ENCODE data around the gene SIRT2. TPM values are rescaled to one million over a fixed set of nuclear protein-coding genes. Genes with fewer than 3 reads are reported as not detected.

SIRT2 gene
- total RNA-seq, 1 experiment from 2014 or later: 162 TPM

GRCh38 chr19:38836983-38837626, 62.3 kb downstream of the SIRT2 start:
- in situ Hi-C loops (cut with HindIII; ENCODE audit: low pct_unique_long_range_greater_than_20kb, low sequenced_read_pairs): loop anchor here (5.0 kb wide), 1 partner anchor 70 kb away; no protein-coding TSS in a partner anchor
- POLR2A ChIA-PET: interaction anchor here (0.6 to 0.8 kb wide), 6 partner anchors 11 to 535 kb away, joined by 3 to 4 read pairs (median 4); no protein-coding TSS in a partner anchor
- no peak for ATAC-seq
- CTCF ChIA-PET: interaction anchor here (0.6 to 1.2 kb wide), 3 partner anchors 103 to 435 kb away, joined by 3 to 7 read pairs (median 5); no protein-coding TSS in a partner anchor
- no peaks in the 10 kb centered on the region for H3K9me3 ChIP-seq (ENCODE audit: control insufficient read depth, insufficient read depth, low read depth, low read length)
- BruUV-seq (replicated peaks): no TSS peak
- intact Hi-C loops (cut with micrococcal nuclease; ENCODE audit: unreplicated experiment): loop anchor here (5.0 to 10.0 kb wide), 2 partner anchors 185 to 322 kb away; no protein-coding TSS in a partner anchor
- peaks cover 58% of the 10 kb centered on the region for H3K36me3 ChIP-seq (ENCODE audit: control insufficient read depth, insufficient read depth, low read length)
- H3K27me3 ChIP-seq (ENCODE audit: control insufficient read depth, insufficient read depth, low read length): no peaks in the 10 kb centered on the region
- H3K4me1 ChIP-seq (ENCODE audit: control insufficient read depth, insufficient read depth, low read length): peaks cover 96% of the 10 kb centered on the region
- H3K27ac ChIP-seq (ENCODE audit: low read length): peak overlapping the region; percentile 86
- no peak for TF ChIP-seq REST (IDR thresholded peaks at IDR 0.05; ENCODE audit: insufficient read depth in 1 of 2, low read depth in 2 of 2, low read length in 1 of 2)
- TF ChIP-seq SIN3A (IDR thresholded peaks at IDR 0.05; ENCODE audit: borderline replicate concordance, insufficient read depth, low read depth, low read length): no peak
- TF ChIP-seq TCF7L2 (IDR thresholded peaks at IDR 0.05; ENCODE audit: low read depth, low read length): no peak
- no peak for TF ChIP-seq CTCF (IDR thresholded peaks at IDR 0.05)
- TF ChIP-seq POLR2AphosphoS5 (IDR thresholded peaks at IDR 0.05; ENCODE audit: low read depth, low read length): no peak
- DNase-seq (ENCODE audit: low read depth, low spot score): no peak
- H3K4me3 ChIP-seq (ENCODE audit: low read depth in 2 of 2, low read length in 2 of 2): no peak overlapping the region

GRCh38 chr19:38836159-38836982, 63.0 kb downstream of the SIRT2 start:
- no TSS peak for BruUV-seq (replicated peaks)
- in situ Hi-C loops (cut with HindIII; ENCODE audit: low pct_unique_long_range_greater_than_20kb, low sequenced_read_pairs): loop anchor here (5.0 kb wide), 1 partner anchor 69 kb away; no protein-coding TSS in a partner anchor

More at GRCh38 chr19:38836159-38836982, 63.0 kb downstream of the SIRT2 start:
- DNase-seq (ENCODE audit: low read depth, low spot score): no peak
- ChIA-PET POLR2A (interaction anchor here (0.5 to 0.6 kb wide), 2 partner anchors 76 to 280 kb away, joined by 3 read pairs; no protein-coding TSS in a partner anchor), CTCF (interaction anchor here (0.6 kb wide), 1 partner anchor 102 kb away, joined by 5 read pairs; no protein-coding TSS in a partner anchor)
- peaks cover 90% of the 10 kb centered on the region for H3K4me1 ChIP-seq (ENCODE audit: control insufficient read depth, insufficient read depth, low read length)
- H3K36me3 ChIP-seq (ENCODE audit: control insufficient read depth, insufficient read depth, low read length): peaks cover 50% of the 10 kb centered on the region
- no peak overlapping the region for H3K4me3 ChIP-seq (ENCODE audit: low read depth in 2 of 2, low read length in 2 of 2)
- H3K9me3 ChIP-seq (ENCODE audit: control insufficient read depth, insufficient read depth, low read depth, low read length): no peaks in the 10 kb centered on the region
- intact Hi-C loops (cut with micrococcal nuclease; ENCODE audit: unreplicated experiment): loop anchor here (5.0 to 10.0 kb wide), 2 partner anchors 184 to 322 kb away; no protein-coding TSS in a partner anchor
- TF ChIP-seq CTCF (IDR thresholded peaks at IDR 0.05) (no peak), REST (IDR thresholded peaks at IDR 0.05; ENCODE audit: insufficient read depth in 1 of 2, low read depth in 2 of 2, low read length in 1 of 2) (no peak), SIN3A (IDR thresholded peaks at IDR 0.05; ENCODE audit: borderline replicate concordance, insufficient read depth, low read depth, low read length) (no peak), TCF7L2 (IDR thresholded peaks at IDR 0.05; ENCODE audit: low read depth, low read length) (no peak)
- H3K27ac ChIP-seq (ENCODE audit: low read length): peak overlapping the region; percentile 86
- no peaks in the 10 kb centered on the region for H3K27me3 ChIP-seq (ENCODE audit: control insufficient read depth, insufficient read depth, low read length)
- ATAC-seq: no peak

Data from Panc1 (cell line).